GM10266 (cell line): ENCODE measurements around the gene PCDHAC2.

ENCODE experiments used
- DNase-seq: peaks from one replicate; pipeline ENCODE4 v3.0.0; 2012; ENCODE audit errors: extremely low spot score
- CTCF ChIP-seq: IDR thresholded peaks from 2 replicates; pipeline ENCODE4 v1.5.1; 2012; ENCODE audit warnings: mild to moderate bottlenecking, low read depth; ENCODE audit not compliant: control insufficient read depth, insufficient read depth; ENCODE audit errors: missing control alignments

Gene PCDHAC2

GRCh38 chr5:140934964-140935606, 31.2 kb upstream of the PCDHAC2 start:
- TF ChIP-seq CTCF: no peak
- no peak for DNase-seq

GRCh38 chr5:140946578-140946977, 19.7 kb upstream of the PCDHAC2 start:
- no peak for DNase-seq
- no peak for TF ChIP-seq CTCF

GRCh38 chr5:140951636-140952035, 14.6 kb upstream of the PCDHAC2 start:
- no peak for DNase-seq
- no peak for TF ChIP-seq CTCF

- no peak for TF ChIP-seq CTCF
- no peak for DNase-seq
Measured at GRCh38 chr5:140953234-140953633, 13.0 kb upstream of the PCDHAC2 start.

- no peak for DNase-seq
- no peak for TF ChIP-seq CTCF
Measured at GRCh38 chr5:140962190-140962589, 4.1 kb upstream of the PCDHAC2 start.

- TF ChIP-seq CTCF: no peak
- no peak for DNase-seq
Measured at GRCh38 chr5:140964356-140964755, 1.9 kb upstream of the PCDHAC2 start.

GRCh38 chr5:140965905-140966292, 377 bp upstream of the PCDHAC2 start:
- no peak for TF ChIP-seq CTCF
- no peak for DNase-seq
